ENCODE measurements around the gene TNFRSF14.

The TNFRSF14 gene

DNA sequence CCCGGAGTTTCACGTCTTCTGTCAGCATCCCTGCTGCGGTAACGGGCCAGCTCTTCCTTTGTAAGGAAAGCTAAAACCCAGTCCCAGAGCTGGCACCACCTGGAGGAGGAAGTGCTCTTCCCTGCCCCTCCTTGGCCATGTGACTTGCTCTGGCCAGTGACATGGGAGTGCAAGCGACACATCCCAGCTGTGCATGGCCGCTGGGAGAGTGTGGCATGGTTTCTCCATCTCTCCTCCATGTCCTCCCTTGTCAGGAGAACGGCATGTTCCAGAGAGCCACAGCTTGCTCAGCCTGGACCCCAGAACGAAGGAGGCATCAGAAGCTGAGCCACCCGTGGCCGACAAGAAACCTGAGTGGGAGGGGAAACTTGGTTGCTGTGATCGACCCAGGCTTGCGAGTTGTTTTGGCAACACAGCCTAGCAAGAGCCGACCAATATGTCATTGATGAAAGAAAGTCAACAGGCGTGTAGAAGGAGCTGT, 27.7 kb downstream of the TNFRSF14 start:
- no peak overlapping the region for H3K4me3 ChIP-seq (ENCODE audit: control insufficient read depth, low read depth, low read length)
- no peak for DNase-seq (ENCODE audit: low read depth)
- TF ChIP-seq, protein P1, sequence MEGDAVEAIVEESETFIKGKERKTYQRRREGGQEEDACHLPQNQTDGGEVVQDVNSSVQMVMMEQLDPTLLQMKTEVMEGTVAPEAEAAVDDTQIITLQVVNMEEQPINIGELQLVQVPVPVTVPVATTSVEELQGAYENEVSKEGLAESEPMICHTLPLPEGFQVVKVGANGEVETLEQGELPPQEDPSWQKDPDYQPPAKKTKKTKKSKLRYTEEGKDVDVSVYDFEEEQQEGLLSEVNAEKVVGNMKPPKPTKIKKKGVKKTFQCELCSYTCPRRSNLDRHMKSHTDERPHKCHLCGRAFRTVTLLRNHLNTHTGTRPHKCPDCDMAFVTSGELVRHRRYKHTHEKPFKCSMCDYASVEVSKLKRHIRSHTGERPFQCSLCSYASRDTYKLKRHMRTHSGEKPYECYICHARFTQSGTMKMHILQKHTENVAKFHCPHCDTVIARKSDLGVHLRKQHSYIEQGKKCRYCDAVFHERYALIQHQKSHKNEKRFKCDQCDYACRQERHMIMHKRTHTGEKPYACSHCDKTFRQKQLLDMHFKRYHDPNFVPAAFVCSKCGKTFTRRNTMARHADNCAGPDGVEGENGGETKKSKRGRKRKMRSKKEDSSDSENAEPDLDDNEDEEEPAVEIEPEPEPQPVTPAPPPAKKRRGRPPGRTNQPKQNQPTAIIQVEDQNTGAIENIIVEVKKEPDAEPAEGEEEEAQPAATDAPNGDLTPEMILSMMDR (IDR thresholded peaks at IDR 0.05; ENCODE audit: control insufficient read depth, insufficient read depth, low read depth, low read length, missing control alignments) = no peak

DNA sequence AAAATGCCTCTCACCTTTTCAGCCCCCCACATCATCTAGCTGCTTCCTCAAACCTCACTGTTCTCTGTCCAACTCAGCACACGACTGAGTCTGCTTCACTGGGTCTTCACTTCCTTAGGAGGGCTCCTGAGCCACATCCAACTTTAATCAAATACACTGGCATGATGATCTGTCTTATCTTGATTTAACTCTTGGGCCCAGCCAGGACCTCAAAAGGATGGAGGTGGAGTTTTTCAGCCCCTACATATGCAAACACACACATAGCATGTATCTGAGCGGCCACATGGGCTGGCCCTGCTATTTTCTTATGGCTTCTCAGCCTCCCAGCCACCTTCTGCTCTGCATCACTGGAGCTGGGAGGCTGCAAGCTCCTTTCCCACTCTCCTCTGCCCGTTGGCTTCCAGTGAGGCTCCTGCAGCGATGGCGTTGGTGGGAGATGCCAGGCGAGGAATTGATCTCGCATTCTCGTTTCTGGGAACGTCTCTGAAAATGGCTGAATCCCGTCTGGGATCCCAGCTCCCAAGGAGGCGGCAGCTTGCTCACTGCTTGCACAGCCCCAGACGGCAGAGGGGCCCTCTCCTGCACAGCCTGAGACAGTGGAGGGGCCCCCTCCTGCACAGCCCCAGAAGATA, 28.6 kb downstream of the TNFRSF14 start:
- TF ChIP-seq, protein P1 (IDR thresholded peaks at IDR 0.05; ENCODE audit: control insufficient read depth, insufficient read depth, low read depth, low read length, missing control alignments) = no peak
- DNase-seq (ENCODE audit: low read depth) = no peak

GRCh38 chr1:2585318-2586092, 29.3 kb downstream of the TNFRSF14 start:
- H3K4me3 ChIP-seq (ENCODE audit: control insufficient read depth, low read depth, low read length) = peak overlapping the region; percentile 51
- TF ChIP-seq, protein P1 (IDR thresholded peaks at IDR 0.05; ENCODE audit: control insufficient read depth, insufficient read depth, low read depth, low read length, missing control alignments) = no peak
- DNase-seq (ENCODE audit: low read depth) = no peak

More for the DNA sequence above, 28.6 kb downstream of the TNFRSF14 start:
- peak overlapping the region; percentile 51 for H3K4me3 ChIP-seq (ENCODE audit: control insufficient read depth, low read depth, low read length)

DNA sequence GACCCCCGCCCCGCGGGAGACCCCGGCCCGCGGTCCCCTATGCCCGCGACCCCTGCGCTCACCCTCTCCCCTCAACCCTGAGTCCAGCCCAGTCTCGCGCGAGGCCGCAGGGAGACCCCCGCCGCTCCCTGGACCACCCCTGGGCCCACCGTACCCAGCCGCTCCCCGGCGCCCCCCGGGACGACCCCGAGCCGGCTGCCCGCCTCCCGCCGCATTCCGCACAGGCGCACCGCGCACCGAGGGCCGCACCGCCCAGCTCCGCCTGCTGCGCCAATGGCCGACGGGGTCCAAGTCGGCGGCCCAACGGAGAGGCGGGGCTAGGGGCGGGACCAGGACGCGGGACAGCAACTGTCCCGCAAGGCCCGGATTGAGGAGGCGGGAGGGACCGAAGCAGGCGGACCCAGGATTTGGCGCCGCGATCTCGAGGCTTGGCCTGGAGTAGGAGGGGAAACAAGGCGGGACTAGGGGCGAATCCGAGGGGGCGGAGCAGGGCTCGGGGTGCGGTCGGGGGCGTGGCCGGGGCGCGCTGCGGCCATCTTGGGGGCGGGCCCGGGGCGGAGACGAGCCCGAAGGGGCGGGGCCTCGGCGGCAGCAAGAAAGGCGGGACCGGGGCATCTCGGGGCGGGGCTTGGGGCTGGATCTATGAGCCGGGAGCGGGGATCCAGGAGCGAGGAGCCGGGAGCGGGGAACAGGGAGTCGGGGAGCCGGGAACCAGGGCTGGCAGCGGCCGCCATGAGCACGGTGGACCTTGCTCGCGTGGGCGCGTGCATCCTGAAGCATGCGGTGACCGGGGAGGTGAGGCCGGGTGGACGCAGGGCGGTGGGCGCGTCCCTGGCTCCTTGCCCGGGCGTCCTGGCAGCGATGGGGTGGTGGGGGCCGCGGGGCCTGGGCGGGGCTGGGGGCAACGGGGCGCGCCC, 30.2 kb downstream of the TNFRSF14 start, which contains the start of gene PRXL2B:
Gene PRXL2B, plus strand, starts transcription at position 624 of the 917 bp plus-strand sequence. Its CDS starts 109 bp downstream, at position 733.
- peak; percentile 96 for DNase-seq (ENCODE audit: low read depth)
- H3K4me3 ChIP-seq (ENCODE audit: control insufficient read depth, low read depth, low read length) = peak within 1 kb of the TSS; percentile 79
- TF ChIP-seq, protein P1 (IDR thresholded peaks at IDR 0.05; ENCODE audit: control insufficient read depth, insufficient read depth, low read depth, low read length, missing control alignments) = no peak

- TF ChIP-seq, protein P1 (IDR thresholded peaks at IDR 0.05; ENCODE audit: control insufficient read depth, insufficient read depth, low read depth, low read length, missing control alignments) = no peak
- no peak for DNase-seq (ENCODE audit: low read depth)
- peak overlapping the region; percentile 79 for H3K4me3 ChIP-seq (ENCODE audit: control insufficient read depth, low read depth, low read length)
Measured at GRCh38 chr1:2587071-2587859, 31.1 kb downstream of the TNFRSF14 start.

Measured in AG09309 (cell line).